ENCODE results near the gene CACTIN. TPM values are rescaled to one million over a fixed set of nuclear protein-coding genes. Genes with fewer than 3 reads are reported as not detected.

The CACTIN gene
- total and polyA plus RNA-seq, 2 of the 8 experiments (the other 6 are each of a cell fraction or from before 2014, with no cell fraction given): 25.8 to 29.9 TPM

- TF ChIP-seq USF2 (IDR thresholded peaks at IDR 0.05; ENCODE audit: low read length): no peak
- no peak for TF ChIP-seq BCL11A (IDR thresholded peaks at IDR 0.05; ENCODE audit: low read depth in 2 of 2, low read length in 2 of 2)
- TF ChIP-seq NANOG (IDR thresholded peaks at IDR 0.05; ENCODE audit: insufficient read depth, low read depth, low read length, poor library complexity, severe bottlenecking): no peak
- no peak for TF ChIP-seq YY1 (IDR thresholded peaks at IDR 0.05; ENCODE audit: low read depth, low read length)
- no peak for TF ChIP-seq FOSL1 (IDR thresholded peaks at IDR 0.05; ENCODE audit: insufficient read depth, low read depth, low read length)
- no peak for TF ChIP-seq CHD1 (IDR thresholded peaks at IDR 0.05; ENCODE audit: low read depth, low read length)
- no peak for TF ChIP-seq POU5F1 (IDR thresholded peaks at IDR 0.05; ENCODE audit: low read depth, low read length)
- TF ChIP-seq, protein P1, sequence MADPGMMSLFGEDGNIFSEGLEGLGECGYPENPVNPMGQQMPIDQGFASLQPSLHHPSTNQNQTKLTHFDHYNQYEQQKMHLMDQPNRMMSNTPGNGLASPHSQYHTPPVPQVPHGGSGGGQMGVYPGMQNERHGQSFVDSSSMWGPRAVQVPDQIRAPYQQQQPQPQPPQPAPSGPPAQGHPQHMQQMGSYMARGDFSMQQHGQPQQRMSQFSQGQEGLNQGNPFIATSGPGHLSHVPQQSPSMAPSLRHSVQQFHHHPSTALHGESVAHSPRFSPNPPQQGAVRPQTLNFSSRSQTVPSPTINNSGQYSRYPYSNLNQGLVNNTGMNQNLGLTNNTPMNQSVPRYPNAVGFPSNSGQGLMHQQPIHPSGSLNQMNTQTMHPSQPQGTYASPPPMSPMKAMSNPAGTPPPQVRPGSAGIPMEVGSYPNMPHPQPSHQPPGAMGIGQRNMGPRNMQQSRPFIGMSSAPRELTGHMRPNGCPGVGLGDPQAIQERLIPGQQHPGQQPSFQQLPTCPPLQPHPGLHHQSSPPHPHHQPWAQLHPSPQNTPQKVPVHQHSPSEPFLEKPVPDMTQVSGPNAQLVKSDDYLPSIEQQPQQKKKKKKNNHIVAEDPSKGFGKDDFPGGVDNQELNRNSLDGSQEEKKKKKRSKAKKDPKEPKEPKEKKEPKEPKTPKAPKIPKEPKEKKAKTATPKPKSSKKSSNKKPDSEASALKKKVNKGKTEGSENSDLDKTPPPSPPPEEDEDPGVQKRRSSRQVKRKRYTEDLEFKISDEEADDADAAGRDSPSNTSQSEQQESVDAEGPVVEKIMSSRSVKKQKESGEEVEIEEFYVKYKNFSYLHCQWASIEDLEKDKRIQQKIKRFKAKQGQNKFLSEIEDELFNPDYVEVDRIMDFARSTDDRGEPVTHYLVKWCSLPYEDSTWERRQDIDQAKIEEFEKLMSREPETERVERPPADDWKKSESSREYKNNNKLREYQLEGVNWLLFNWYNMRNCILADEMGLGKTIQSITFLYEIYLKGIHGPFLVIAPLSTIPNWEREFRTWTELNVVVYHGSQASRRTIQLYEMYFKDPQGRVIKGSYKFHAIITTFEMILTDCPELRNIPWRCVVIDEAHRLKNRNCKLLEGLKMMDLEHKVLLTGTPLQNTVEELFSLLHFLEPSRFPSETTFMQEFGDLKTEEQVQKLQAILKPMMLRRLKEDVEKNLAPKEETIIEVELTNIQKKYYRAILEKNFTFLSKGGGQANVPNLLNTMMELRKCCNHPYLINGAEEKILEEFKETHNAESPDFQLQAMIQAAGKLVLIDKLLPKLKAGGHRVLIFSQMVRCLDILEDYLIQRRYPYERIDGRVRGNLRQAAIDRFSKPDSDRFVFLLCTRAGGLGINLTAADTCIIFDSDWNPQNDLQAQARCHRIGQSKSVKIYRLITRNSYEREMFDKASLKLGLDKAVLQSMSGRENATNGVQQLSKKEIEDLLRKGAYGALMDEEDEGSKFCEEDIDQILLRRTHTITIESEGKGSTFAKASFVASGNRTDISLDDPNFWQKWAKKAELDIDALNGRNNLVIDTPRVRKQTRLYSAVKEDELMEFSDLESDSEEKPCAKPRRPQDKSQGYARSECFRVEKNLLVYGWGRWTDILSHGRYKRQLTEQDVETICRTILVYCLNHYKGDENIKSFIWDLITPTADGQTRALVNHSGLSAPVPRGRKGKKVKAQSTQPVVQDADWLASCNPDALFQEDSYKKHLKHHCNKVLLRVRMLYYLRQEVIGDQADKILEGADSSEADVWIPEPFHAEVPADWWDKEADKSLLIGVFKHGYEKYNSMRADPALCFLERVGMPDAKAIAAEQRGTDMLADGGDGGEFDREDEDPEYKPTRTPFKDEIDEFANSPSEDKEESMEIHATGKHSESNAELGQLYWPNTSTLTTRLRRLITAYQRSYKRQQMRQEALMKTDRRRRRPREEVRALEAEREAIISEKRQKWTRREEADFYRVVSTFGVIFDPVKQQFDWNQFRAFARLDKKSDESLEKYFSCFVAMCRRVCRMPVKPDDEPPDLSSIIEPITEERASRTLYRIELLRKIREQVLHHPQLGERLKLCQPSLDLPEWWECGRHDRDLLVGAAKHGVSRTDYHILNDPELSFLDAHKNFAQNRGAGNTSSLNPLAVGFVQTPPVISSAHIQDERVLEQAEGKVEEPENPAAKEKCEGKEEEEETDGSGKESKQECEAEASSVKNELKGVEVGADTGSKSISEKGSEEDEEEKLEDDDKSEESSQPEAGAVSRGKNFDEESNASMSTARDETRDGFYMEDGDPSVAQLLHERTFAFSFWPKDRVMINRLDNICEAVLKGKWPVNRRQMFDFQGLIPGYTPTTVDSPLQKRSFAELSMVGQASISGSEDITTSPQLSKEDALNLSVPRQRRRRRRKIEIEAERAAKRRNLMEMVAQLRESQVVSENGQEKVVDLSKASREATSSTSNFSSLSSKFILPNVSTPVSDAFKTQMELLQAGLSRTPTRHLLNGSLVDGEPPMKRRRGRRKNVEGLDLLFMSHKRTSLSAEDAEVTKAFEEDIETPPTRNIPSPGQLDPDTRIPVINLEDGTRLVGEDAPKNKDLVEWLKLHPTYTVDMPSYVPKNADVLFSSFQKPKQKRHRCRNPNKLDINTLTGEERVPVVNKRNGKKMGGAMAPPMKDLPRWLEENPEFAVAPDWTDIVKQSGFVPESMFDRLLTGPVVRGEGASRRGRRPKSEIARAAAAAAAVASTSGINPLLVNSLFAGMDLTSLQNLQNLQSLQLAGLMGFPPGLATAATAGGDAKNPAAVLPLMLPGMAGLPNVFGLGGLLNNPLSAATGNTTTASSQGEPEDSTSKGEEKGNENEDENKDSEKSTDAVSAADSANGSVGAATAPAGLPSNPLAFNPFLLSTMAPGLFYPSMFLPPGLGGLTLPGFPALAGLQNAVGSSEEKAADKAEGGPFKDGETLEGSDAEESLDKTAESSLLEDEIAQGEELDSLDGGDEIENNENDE (IDR thresholded peaks at IDR 0.05; ENCODE audit: insufficient replicate concordance, low read length): no peak
These were observed 42.7 kb upstream of the CACTIN start (continued) for GRCh38 chr19:3669082-3669946.
